ENCODE measurements around the gene KIAA1328. TPM values are rescaled to one million over a fixed set of nuclear protein-coding genes. Genes with fewer than 3 reads are reported as not detected.

KIAA1328 gene
- total and polyA plus RNA-seq, 11 donors = 1.4 to 6.4 (median 4.0) TPM

- Histone ChIP-seq H3K36me3 (no peaks in the 10 kb centered on the region), H3K4me3 (no peak overlapping the region), H3K9me3 (peaks cover 0 to 23% (median 0%) of the 10 kb centered on the region in 12 donors), H3K4me1 (no peaks in the 10 kb centered on the region), H3K27me3 (no peaks in the 10 kb centered on the region), H3K27ac (no peak overlapping the region)
- no peak for TF ChIP-seq POLR2A (IDR thresholded peaks at IDR 0.05)
- no peak for TF ChIP-seq CTCF (IDR thresholded peaks at IDR 0.05)
- no peak for DNase-seq
- no peak for ATAC-seq
- intact Hi-C loops (cut with DNase I) = no loop called here
- WGBS, 4 donors = 97% methylated on average over 3 of the region's 3 CpGs
These were observed 309.5 kb downstream of the KIAA1328 start for GRCh38 chr18:37138456-37138855.

- H3K36me3 ChIP-seq = no peaks in the 10 kb centered on the region
- H3K27me3 ChIP-seq = no peaks in the 10 kb centered on the region
These were observed 310.9 kb downstream of the KIAA1328 start for GRCh38 chr18:37139876-37140275.

GRCh38 chr18:37144921-37145320 is 316.0 kb downstream of the KIAA1328 start:
- intact Hi-C loops (cut with DNase I) = no loop called here
- Histone ChIP-seq H3K4me1 (no peaks in the 10 kb centered on the region), H3K27me3 (no peaks in the 10 kb centered on the region), H3K9me3 (no peaks in the 10 kb centered on the region), H3K36me3 (no peaks in the 10 kb centered on the region), H3K4me3 (no peak overlapping the region), H3K27ac (no peak overlapping the region)
- ATAC-seq (no peak), DNase-seq (no peak)
- WGBS, 4 donors = 88 to 92% (median 89%) methylated on average over 4 of the region's 4 CpGs
- TF ChIP-seq CTCF (IDR thresholded peaks at IDR 0.05) = no peak

More at GRCh38 chr18:37139876-37140275, 310.9 kb downstream of the KIAA1328 start:
- ATAC-seq (no peak), DNase-seq (no peak)
- no peak overlapping the region for H3K4me3 ChIP-seq
- H3K4me1 ChIP-seq = no peaks in the 10 kb centered on the region
- peaks cover 0 to 12% (median 0%) of the 10 kb centered on the region in 12 donors for H3K9me3 ChIP-seq
- WGBS, 4 donors = 90 to 100% (median 92%) methylated on average over 1 of the region's 1 CpG
- H3K27ac ChIP-seq = no peak overlapping the region
- intact Hi-C loops (cut with DNase I) = no loop called here
- TF ChIP-seq CTCF (IDR thresholded peaks at IDR 0.05) (no peak), POLR2A (IDR thresholded peaks at IDR 0.05) (no peak)

GRCh38 chr18:37156330-37156942 is 327.5 kb downstream of the KIAA1328 start:
- intact Hi-C loops (cut with DNase I) = no loop called here
- WGBS, 4 donors = 68 to 77% (median 74%) methylated on average over 7 of the region's 7 CpGs
- ATAC-seq = no peak

More at GRCh38 chr18:37156330-37156942, 327.5 kb downstream of the KIAA1328 start:
- H3K36me3 ChIP-seq = no peaks in the 10 kb centered on the region
- DNase-seq = no peak
- no peaks in the 10 kb centered on the region for H3K4me1 ChIP-seq
- TF ChIP-seq POLR2A (IDR thresholded peaks at IDR 0.05) (no peak), CTCF (IDR thresholded peaks at IDR 0.05) (no peak)
- H3K27me3 ChIP-seq = no peaks in the 10 kb centered on the region
- H3K9me3 ChIP-seq = no peaks in the 10 kb centered on the region
- H3K27ac ChIP-seq = no peak overlapping the region
- no peak overlapping the region for H3K4me3 ChIP-seq

Data from heart left ventricle (tissue), 16 donors.